ENCODE results near the gene AARS2.

Gene AARS2

GRCh38 chr6:44255871-44256774 is 57.0 kb downstream of the AARS2 start:
- peak; percentile 39 for DNase-seq
- in situ Hi-C loops (cut with MboI; ENCODE audit: low pct_unique_long_range_greater_than_20kb, low sequenced_read_pairs), result no loop called here

GRCh38 chr6:44255105-44255808 is 57.9 kb downstream of the AARS2 start:
- peak; percentile 47 for DNase-seq
- in situ Hi-C loops (cut with MboI; ENCODE audit: low pct_unique_long_range_greater_than_20kb, low sequenced_read_pairs), result no loop called here

- DNase-seq, result peak; percentile 28
- in situ Hi-C loops (cut with MboI; ENCODE audit: low pct_unique_long_range_greater_than_20kb, low sequenced_read_pairs), result no loop called here
Observed at GRCh38 chr6:44254191-44255104, 58.7 kb downstream of the AARS2 start.

GRCh38 chr6:44253307-44254101 is 59.6 kb downstream of the AARS2 start:
- peak; percentile 77 for DNase-seq
- in situ Hi-C loops (cut with MboI; ENCODE audit: low pct_unique_long_range_greater_than_20kb, low sequenced_read_pairs), result no loop called here

- in situ Hi-C loops (cut with MboI; ENCODE audit: low pct_unique_long_range_greater_than_20kb, low sequenced_read_pairs), result no loop called here
- DNase-seq, result no peak
Observed at GRCh38 chr6:44251576-44252524, 61.3 kb downstream of the AARS2 start.

- in situ Hi-C loops (cut with MboI; ENCODE audit: low pct_unique_long_range_greater_than_20kb, low sequenced_read_pairs), result no loop called here
- no peak for DNase-seq
Observed at GRCh38 chr6:44250718-44251123, 62.4 kb downstream of the AARS2 start.

- in situ Hi-C loops (cut with MboI; ENCODE audit: low pct_unique_long_range_greater_than_20kb, low sequenced_read_pairs), result no loop called here
- no peak for DNase-seq
Observed at GRCh38 chr6:44250067-44250717, 63.0 kb downstream of the AARS2 start.

All from KBM-7 (cell line).